H9 (cell line): ENCODE results near the gene POLR3H. TPM values are rescaled to one million over a fixed set of nuclear protein-coding genes. Genes with fewer than 3 reads are reported as not detected.
A peak's percentile ranks its signal among the peaks of the same experiment; 100 is the strongest.

Experiments used
- DNase-seq: peaks from one replicate; pipeline ENCODE4 v3.0.0-alpha.2; 2017
- H2AFZ ChIP-seq: one replicate; pipeline ENCODE4 v1.6.1; 2013; ENCODE audit warnings: mild to moderate bottlenecking, low read length, control low read depth, moderate library complexity
- H2AK5ac ChIP-seq: 2 replicates; pipeline ENCODE4 v1.6.1; 2013; ENCODE audit warnings: low read length, control low read depth, mixed read lengths; ENCODE audit not compliant: insufficient read length
- H2BK120ac ChIP-seq: one replicate; pipeline ENCODE4 v1.6.1; 2013; ENCODE audit warnings: low read depth, mild to moderate bottlenecking, low read length, control low read depth, inconsistent platforms; ENCODE audit not compliant: poor library complexity, severe bottlenecking
- H2BK12ac ChIP-seq: 2 replicates; pipeline ENCODE4 v1.6.1; 2013; ENCODE audit warnings: low read length, control low read depth, mixed read lengths, low read depth; ENCODE audit not compliant: insufficient read length
- H2BK15ac ChIP-seq: 2 replicates; pipeline ENCODE4 v1.6.1; 2013; ENCODE audit warnings: low read depth, low read length, control low read depth
- H2BK20ac ChIP-seq: one replicate; pipeline ENCODE4 v1.6.1; 2013; ENCODE audit warnings: low read depth, mild to moderate bottlenecking, low read length, control low read depth, inconsistent platforms; ENCODE audit not compliant: poor library complexity, severe bottlenecking
- H2BK5ac ChIP-seq: 2 replicates; pipeline ENCODE4 v1.6.1; 2013; ENCODE audit warnings: low read length, control low read depth, mixed read lengths; ENCODE audit not compliant: insufficient read length
- H3K14ac ChIP-seq: 2 replicates; pipeline ENCODE4 v1.6.1; 2013; ENCODE audit warnings: low read length, control low read depth; ENCODE audit not compliant: insufficient read depth
- H3K18ac ChIP-seq: 2 replicates; pipeline ENCODE4 v1.6.1; 2013; ENCODE audit warnings: low read depth, mild to moderate bottlenecking, mixed read lengths, low read length, control low read depth; ENCODE audit not compliant: insufficient read length
- H3K23ac ChIP-seq: 2 replicates; pipeline ENCODE4 v1.6.1; 2013; ENCODE audit warnings: low read length, control low read depth, mixed read lengths, low read depth; ENCODE audit not compliant: insufficient read length
- H3K23me2 ChIP-seq: 2 replicates; pipeline ENCODE4 v1.6.1; 2013; ENCODE audit warnings: low read depth, mild to moderate bottlenecking, mixed read lengths, low read length, control low read depth; ENCODE audit not compliant: insufficient read length, poor library complexity, severe bottlenecking
- H3K27ac ChIP-seq: 2 replicates; pipeline ENCODE4 v1.5.1; 2013; ENCODE audit warnings: low read length, control low read depth, mixed read lengths, low read depth; ENCODE audit not compliant: insufficient read length
- H3K27me3 ChIP-seq: 2 replicates; pipeline ENCODE4 v1.6.1; 2013; ENCODE audit warnings: low read length, control low read depth, inconsistent platforms; ENCODE audit not compliant: insufficient read depth
- H3K4ac ChIP-seq: 2 replicates; pipeline ENCODE4 v1.6.1; 2013; ENCODE audit warnings: low read depth, mild to moderate bottlenecking, control low read depth, inconsistent platforms, low read length, moderate library complexity
- H3K4me1 ChIP-seq: 2 replicates; pipeline ENCODE4 v1.6.1; 2013; ENCODE audit warnings: low read length, control low read depth, inconsistent platforms; ENCODE audit not compliant: insufficient read depth
- H3K4me2 ChIP-seq: 2 replicates; pipeline ENCODE4 v1.6.1; 2013; ENCODE audit warnings: low read length, control low read depth, mixed read lengths; ENCODE audit not compliant: insufficient read length, insufficient read depth
- H3K56ac ChIP-seq: 2 replicates; pipeline ENCODE4 v1.6.1; 2013; ENCODE audit warnings: low read depth, mild to moderate bottlenecking, mixed read lengths, low read length, control low read depth; ENCODE audit not compliant: insufficient read length
- H3K79me1 ChIP-seq: 2 replicates; pipeline ENCODE4 v1.6.1; 2013; ENCODE audit warnings: low read depth, mild to moderate bottlenecking, moderate library complexity, low read length, control low read depth, inconsistent platforms; ENCODE audit not compliant: insufficient read depth, poor library complexity, severe bottlenecking
- H3K79me2 ChIP-seq: 2 replicates; pipeline ENCODE4 v1.6.1; 2013; ENCODE audit warnings: low read length, control low read depth, inconsistent platforms; ENCODE audit not compliant: insufficient read depth
- H3K9ac ChIP-seq: 2 replicates; pipeline ENCODE4 v1.6.1; 2013; ENCODE audit warnings: low read length, control low read depth, mixed read lengths; ENCODE audit not compliant: insufficient read length; ENCODE audit errors: extremely low read depth
- H3K9me3 ChIP-seq: one replicate; pipeline ENCODE4 v1.6.1; 2013; ENCODE audit warnings: low read depth, low read length, inconsistent platforms; ENCODE audit not compliant: control insufficient read depth
- H3T11ph ChIP-seq: one replicate; pipeline ENCODE4 v1.6.1; 2013; ENCODE audit warnings: mild to moderate bottlenecking, low read length, control low read depth, inconsistent platforms
- H4K20me1 ChIP-seq: one replicate; pipeline ENCODE4 v1.6.1; 2013; ENCODE audit not compliant: control insufficient read depth, insufficient read length, insufficient read depth
- H4K5ac ChIP-seq: 2 replicates; pipeline ENCODE4 v1.6.1; 2013; ENCODE audit warnings: low read depth, mild to moderate bottlenecking, mixed read lengths, low read length, control low read depth; ENCODE audit not compliant: insufficient read length
- H4K8ac ChIP-seq: replicated peaks from 2 replicates; pipeline ENCODE4 v1.6.1; 2013; ENCODE audit warnings: low read length, control low read depth, mixed read lengths, low read depth; ENCODE audit not compliant: insufficient read length
- H4K91ac ChIP-seq: 2 replicates; pipeline ENCODE4 v1.6.1; 2013; ENCODE audit warnings: low read depth, mild to moderate bottlenecking, moderate library complexity, mixed read lengths, low read length, control low read depth; ENCODE audit not compliant: insufficient read length
- H3K27ac Mint-ChIP-seq, 3 experiments: 2 replicates in 2 of 3; 3 replicates in 1 of 3; pipeline ENCODE4 v1.8.0; 2020 to 2021; ENCODE audit warnings: mixed read lengths in 3 of 3, mild to moderate bottlenecking in 1 of 3, moderate library complexity in 1 of 3
- H3K27me3 Mint-ChIP-seq: 2 replicates; pipeline ENCODE4 v1.8.0; 2021; ENCODE audit warnings: low read depth, mild to moderate bottlenecking, moderate library complexity, mixed read lengths
- H3K36me3 Mint-ChIP-seq, 3 experiments: 2 replicates in 2 of 3; 3 replicates in 1 of 3; pipeline ENCODE4 v1.8.0; 2020 to 2021; ENCODE audit warnings: low read depth in 3 of 3, mixed read lengths in 3 of 3; ENCODE audit not compliant: insufficient read depth in 1 of 3
- H3K4me1 Mint-ChIP-seq, 2 experiments: 2 replicates each; pipeline ENCODE4 v1.8.0; 2020; ENCODE audit warnings: mixed read lengths in 2 of 2
- H3K4me3 Mint-ChIP-seq, 2 experiments: 2 replicates in 1 of 2; 3 replicates in 1 of 2; pipeline ENCODE4 v1.8.0; 2020 to 2021; ENCODE audit warnings: mild to moderate bottlenecking in 2 of 2, mixed read lengths in 2 of 2, moderate library complexity in 1 of 2
- H3K9me3 Mint-ChIP-seq, 2 experiments: 2 replicates in 1 of 2; 3 replicates in 1 of 2; pipeline ENCODE4 v1.8.0; 2020; ENCODE audit warnings: mild to moderate bottlenecking in 2 of 2, mixed read lengths in 2 of 2, moderate library complexity in 1 of 2
- CTCF ChIP-seq: fragments of 200-600 bp; sonication (generic); conservative IDR thresholded peaks from 3 replicates; pipeline ENCODE4 v1.8.0; 2021; ENCODE audit warnings: antibody characterized with exemption, mild to moderate bottlenecking
- WGBS: extraction: QIAGEN DNeasy Blood & Tissue Kit; methylation state at CpG from one replicate; pipeline ENCODE4 v1.1.7; 2013; ENCODE audit warnings: missing lambda C conversion rate, low lambda C conversion rate, mixed read lengths; ENCODE audit not compliant: insufficient read length; ENCODE audit errors: extremely low coverage; 5-methylcytosine and 5-hydroxymethylcytosine counted together
- total RNA-seq: library from RNA; stranded (reverse); gene quantifications from 2 replicates; pipeline ENCODE4 v1.2.1, GENCODE V29; 2021

Gene POLR3H
- total RNA-seq, 1 experiment from 2014 or later, result 68.2 TPM

GRCh38 chr22:41512421-41513194, 31.7 kb downstream of the POLR3H start:
- no CpG with 5 or more reads among the region's 17 CpGs for WGBS
- H3K4me1 Mint-ChIP-seq, result peaks cover 19 to 21% of the 10 kb centered on the region in 2 experiments
- H2AFZ ChIP-seq, result no peak overlapping the region

More at GRCh38 chr22:41512421-41513194, 31.7 kb downstream of the POLR3H start:
- Histone ChIP-seq H4K5ac (no peak overlapping the region), H3K27ac (no peak overlapping the region), H3K23ac (no peak overlapping the region), H3K9ac (no peak overlapping the region), H2BK12ac (no peak overlapping the region), H2BK120ac (no peak overlapping the region), H3K79me1 (no peaks in the 10 kb centered on the region), H4K91ac (no peak overlapping the region), H2BK15ac (no peak overlapping the region), H4K20me1 (no peaks in the 10 kb centered on the region), H3K14ac (no peak overlapping the region), H3K18ac (no peak overlapping the region), H3K9me3 (no peaks in the 10 kb centered on the region), H3K23me2 (no peaks in the 10 kb centered on the region), H4K8ac (no peak overlapping the region), H3K4me1 (peaks cover 5% of the 10 kb centered on the region; the same call in 1 of the 2 replicates), H2BK5ac (no peak overlapping the region), H3K4ac (no peak overlapping the region), H2BK20ac (no peak overlapping the region), H3K4me2 (no peak overlapping the region), H3T11ph (no peak overlapping the region), H2AK5ac (no peak overlapping the region), H3K56ac (no peak overlapping the region), H3K27me3 (no peaks in the 10 kb centered on the region), H3K79me2 (no peaks in the 10 kb centered on the region)
- Mint-ChIP-seq H3K36me3 (peaks cover 27 to 49% (median 48%) of the 10 kb centered on the region in 3 experiments; a peak in 6 of 7 replicates), H3K9me3 (no peaks in the 10 kb centered on the region), H3K27me3 (no peaks in the 10 kb centered on the region), H3K27ac (peak overlapping the region; percentile 38 to 98 (median 94); a peak in 5 of 7 replicates), H3K4me3 (peak overlapping the region in 1 of 2 experiments; percentile 56; a peak in 3 of 5 replicates)
- TF ChIP-seq CTCF, result no peak
- DNase-seq, result peak; percentile 93
